ENCODE results near the gene FAM193B. TPM values are rescaled to one million over a fixed set of nuclear protein-coding genes. Genes with fewer than 3 reads are reported as not detected.

The FAM193B gene
- polyA plus RNA-seq, 1 of the 3 experiments (the other 2 are of a cell fraction), result 48.1 TPM

GRCh38 chr5:177519463-177520235, 34.7 kb downstream of the FAM193B start:
- Histone ChIP-seq H2AFZ (ENCODE audit: low read depth) (no peak overlapping the region), H3K4me2 (peak overlapping the region; percentile 11; the same call in 1 of the 2 replicates), H3K9me3 (no peaks in the 10 kb centered on the region), H3K27ac (ENCODE audit: low read depth in 2 of 2, low read length in 1 of 2) (peak overlapping the region in 1 of 2 experiments; percentile 11; a peak in 1 of 4 replicates), H3K27me3 (ENCODE audit: insufficient read depth) (no peaks in the 10 kb centered on the region), H3K4me3 (ENCODE audit: low read depth in 2 of 2, low read length in 1 of 2) (no peak overlapping the region), H4K20me1 (ENCODE audit: insufficient read depth) (no peaks in the 10 kb centered on the region), H3K9me2 (no peaks in the 10 kb centered on the region), H3F3A (replicated peaks; ENCODE audit: insufficient read depth) (peaks cover 10% of the 10 kb centered on the region), H3K36me3 (replicated peaks in 1 of 2; ENCODE audit: control insufficient read depth in 1 of 2, insufficient read depth in 2 of 2, low read length in 1 of 2) (peaks cover 22 to 56% of the 10 kb centered on the region in 2 experiments), H3K9ac (no peak overlapping the region), H3K4me1 (ENCODE audit: control insufficient read depth in 1 of 2, insufficient read depth in 2 of 2, low read depth in 1 of 2, low read length in 1 of 2) (peaks cover 6 to 15% of the 10 kb centered on the region in 2 experiments; a peak in 2 of 4 replicates), H3K79me2 (ENCODE audit: insufficient read depth) (peaks cover 35% of the 10 kb centered on the region)
- no peak for TF ChIP-seq TCF12 (IDR thresholded peaks at IDR 0.05)
- no peak for TF ChIP-seq EZH2phosphoT487 (IDR thresholded peaks at IDR 0.05; ENCODE audit: borderline replicate concordance, low read depth)
- TF ChIP-seq POLR2AphosphoS5 (IDR thresholded peaks at IDR 0.05; ENCODE audit: low read depth, low read length), result no peak
- TF ChIP-seq MEF2A (IDR thresholded peaks at IDR 0.05; ENCODE audit: borderline replicate concordance, low read depth), result no peak
- TF ChIP-seq RAD21 (IDR thresholded peaks at IDR 0.05; ENCODE audit: low read length), result no peak
- no peak for TF ChIP-seq CTCF (IDR thresholded peaks at IDR 0.05)
- no peak for TF ChIP-seq JUND (IDR thresholded peaks at IDR 0.05)
- TF ChIP-seq YY1 (IDR thresholded peaks at IDR 0.05; ENCODE audit: low read depth), result no peak
- TF ChIP-seq GATA2 (CRISPR knock-in tag; IDR thresholded peaks at IDR 0.05), result no peak
- no peak for TF ChIP-seq RFX5 (IDR thresholded peaks at IDR 0.05; ENCODE audit: low read length)
- TF ChIP-seq SMC3 (IDR thresholded peaks at IDR 0.05; ENCODE audit: low read depth, low read length), result no peak
- POLR2A ChIA-PET, result interaction anchor here (0.8 kb wide), 1 partner anchor 23 kb away, joined by 3 read pairs; no protein-coding TSS in a partner anchor
- WGBS (ENCODE audit: low lambda C conversion rate), result 84% methylated on average over 13 of the region's 13 CpGs
- CTCF ChIA-PET, result interaction anchor here (1.0 to 3.7 kb wide), 3 partner anchors 14 to 18 kb away, joined by 3 to 15 read pairs (median 3); no protein-coding TSS in a partner anchor
- DNase-seq, result no peak

GRCh38 chr5:177516601-177517568, 37.5 kb downstream of the FAM193B start, which contains the start of gene DDX41:
Gene DDX41 (minus strand): TSS chr5:177516961. CDS start chr5:177516945, 16 bp downstream.
- peak; percentile 98 for DNase-seq
- Histone ChIP-seq H3K27ac (ENCODE audit: low read depth in 2 of 2, low read length in 1 of 2) (peak within 1 kb of the TSS; percentile 72 to 91), H3K4me3 (ENCODE audit: low read depth in 2 of 2, low read length in 1 of 2) (peak within 1 kb of the TSS; percentile 79 to 99), H3F3A (replicated peaks; ENCODE audit: insufficient read depth) (peaks cover 10% of the 10 kb centered on the region), H3K36me3 (replicated peaks in 1 of 2; ENCODE audit: control insufficient read depth in 1 of 2, insufficient read depth in 2 of 2, low read length in 1 of 2) (peaks cover 26 to 63% of the 10 kb centered on the region in 2 experiments), H3K79me2 (ENCODE audit: insufficient read depth) (peaks cover 40% of the 10 kb centered on the region), H3K4me1 (ENCODE audit: control insufficient read depth in 1 of 2, insufficient read depth in 2 of 2, low read depth in 1 of 2, low read length in 1 of 2) (peaks cover 6 to 15% of the 10 kb centered on the region in 2 experiments; a peak in 2 of 4 replicates), H3K27me3 (ENCODE audit: insufficient read depth) (no peaks in the 10 kb centered on the region), H3K9me3 (no peaks in the 10 kb centered on the region), H3K9me2 (no peaks in the 10 kb centered on the region), H4K20me1 (ENCODE audit: insufficient read depth) (no peaks in the 10 kb centered on the region), H2AFZ (ENCODE audit: low read depth) (no peak within 1 kb of the TSS), H3K4me2 (peak within 1 kb of the TSS; percentile 98), H3K9ac (peak within 1 kb of the TSS; percentile 81)
- under 1% methylated on average over 68 of the region's 96 CpGs for WGBS (ENCODE audit: low lambda C conversion rate)
- POLR2A ChIA-PET, result interaction anchor here (1.6 to 2.2 kb wide), 2 partner anchors 20 to 21 kb away, joined by 4 to 7 read pairs; partner anchors contain the start of gene PDLIM7
- CTCF ChIA-PET, result interaction anchor here (0.8 to 8.8 kb wide), 5 partner anchors 9 to 207 kb away, joined by 3 to 80 read pairs (median 4); no protein-coding TSS in a partner anchor
- TF ChIP-seq USF1 (IDR thresholded peaks at IDR 0.05; ENCODE audit: borderline replicate concordance, low read depth) (no peak), PBX3 (IDR thresholded peaks at IDR 0.05) (peak; percentile 52; the same call in 1 of the 2 replicates), RFX5 (IDR thresholded peaks at IDR 0.05; ENCODE audit: low read length) (peak; percentile 96), RXRA (IDR thresholded peaks at IDR 0.05; ENCODE audit: borderline replicate concordance, low read depth) (no peak), YY1 (IDR thresholded peaks at IDR 0.05; ENCODE audit: low read depth) (peak; percentile 87), RAD21 (IDR thresholded peaks at IDR 0.05; ENCODE audit: low read length) (no peak), JUND (IDR thresholded peaks at IDR 0.05) (no peak), EZH2phosphoT487 (IDR thresholded peaks at IDR 0.05; ENCODE audit: borderline replicate concordance, low read depth) (no peak), NFIC (IDR thresholded peaks at IDR 0.05; ENCODE audit: borderline replicate concordance) (peak; percentile 49; the same call in 1 of the 2 replicates), SMC3 (IDR thresholded peaks at IDR 0.05; ENCODE audit: low read depth, low read length) (no peak), MXI1 (IDR thresholded peaks at IDR 0.05; ENCODE audit: low read depth, low read length) (peak; percentile 97), USF2 (IDR thresholded peaks at IDR 0.05; ENCODE audit: borderline replicate concordance, low read depth, low read length) (no peak), TEAD4 (IDR thresholded peaks at IDR 0.05; ENCODE audit: borderline replicate concordance, insufficient read depth) (no peak), FOXJ3 (CRISPR knock-in tag; IDR thresholded peaks at IDR 0.05) (0 out of 2 replicates have a peak, but pooled peaks have one; percentile 50)
